ENCODE data around the gene PTPRE.

Gene PTPRE

DNA sequence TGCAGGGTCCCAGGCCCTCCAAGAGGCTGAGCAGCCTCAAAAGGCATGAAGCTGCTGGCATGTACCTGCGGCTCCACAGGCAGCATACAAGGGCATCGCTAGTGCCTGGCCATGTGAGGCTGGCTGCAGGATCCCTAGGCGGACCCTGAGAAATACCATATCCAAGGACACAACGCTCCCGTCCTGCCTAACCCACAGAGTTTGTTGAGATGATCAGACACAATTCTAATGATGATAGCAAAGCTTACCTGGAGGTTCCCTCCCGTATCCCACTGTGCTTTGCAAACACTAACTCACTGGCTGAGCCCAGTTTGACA lies 31.5 kb upstream of the PTPRE start:
- no peaks in the 10 kb centered on the region for H3K4me1 Mint-ChIP-seq
- no peaks in the 10 kb centered on the region for H3K36me3 Mint-ChIP-seq (ENCODE audit: insufficient read depth)
- H3K27me3 Mint-ChIP-seq: peaks cover 63% of the 10 kb centered on the region
- no peaks in the 10 kb centered on the region for H3K9me3 Mint-ChIP-seq
- no peak overlapping the region for H3K4me3 Mint-ChIP-seq
- no peak overlapping the region for H3K27ac Mint-ChIP-seq (ENCODE audit: low read depth)
- ATAC-seq (replicated peaks; ENCODE audit: extremely low read depth, poor library complexity, severe bottlenecking): no peak
- DNase-seq (ENCODE audit: low spot score in 2 of 2): no peak

DNA sequence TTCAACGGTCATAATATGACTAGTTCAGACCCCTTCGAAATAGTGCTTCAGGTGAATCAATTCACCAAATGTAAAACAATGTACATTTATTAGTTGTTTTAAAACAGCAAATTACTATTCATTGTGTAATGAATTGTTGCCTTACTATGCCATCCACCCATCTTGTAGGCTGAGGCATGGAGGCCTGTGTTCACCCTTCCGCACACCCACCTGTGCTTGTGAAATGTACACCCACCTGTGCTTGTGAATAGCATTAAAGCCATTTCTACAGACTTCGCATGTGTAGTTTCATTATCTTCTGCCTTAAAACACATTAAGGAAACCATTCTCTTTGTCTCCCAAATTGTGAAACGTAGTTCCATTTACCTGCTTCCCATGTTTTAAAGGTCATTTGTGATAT lies 31.0 kb upstream of the PTPRE start:
- ATAC-seq (replicated peaks; ENCODE audit: extremely low read depth, poor library complexity, severe bottlenecking) (no peak), DNase-seq (ENCODE audit: low spot score in 2 of 2) (no peak)
- Mint-ChIP-seq H3K4me3 (no peak overlapping the region), H3K9me3 (no peaks in the 10 kb centered on the region), H3K4me1 (no peaks in the 10 kb centered on the region), H3K27ac (ENCODE audit: low read depth) (no peak overlapping the region), H3K36me3 (ENCODE audit: insufficient read depth) (no peaks in the 10 kb centered on the region), H3K27me3 (peaks cover 58% of the 10 kb centered on the region)

DNA sequence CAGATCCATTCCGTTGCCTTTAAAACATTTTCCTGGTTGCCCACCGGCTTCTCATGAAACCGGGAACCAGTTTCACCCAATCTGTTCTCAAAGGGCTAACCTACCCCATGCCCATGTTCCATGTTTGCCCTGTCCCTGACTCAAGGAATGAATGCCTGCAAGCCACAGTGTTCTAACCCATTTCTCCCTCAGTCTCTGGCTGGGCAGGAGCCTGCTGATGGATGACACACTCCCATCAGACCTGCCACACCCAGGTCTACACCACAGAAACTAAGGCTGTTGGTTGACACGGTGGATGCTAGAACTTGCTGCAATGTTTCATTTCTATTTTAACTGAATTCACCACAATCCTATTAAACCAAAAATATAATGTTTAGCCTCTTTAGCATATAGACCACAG lies 29.8 kb upstream of the PTPRE start:
- Mint-ChIP-seq H3K27me3 (peaks cover 46% of the 10 kb centered on the region), H3K9me3 (no peaks in the 10 kb centered on the region), H3K4me3 (no peak overlapping the region), H3K36me3 (ENCODE audit: insufficient read depth) (no peaks in the 10 kb centered on the region), H3K4me1 (no peaks in the 10 kb centered on the region), H3K27ac (ENCODE audit: low read depth) (no peak overlapping the region)
- DNase-seq (ENCODE audit: low spot score in 2 of 2) (no peak), ATAC-seq (replicated peaks; ENCODE audit: extremely low read depth, poor library complexity, severe bottlenecking) (no peak)

DNA sequence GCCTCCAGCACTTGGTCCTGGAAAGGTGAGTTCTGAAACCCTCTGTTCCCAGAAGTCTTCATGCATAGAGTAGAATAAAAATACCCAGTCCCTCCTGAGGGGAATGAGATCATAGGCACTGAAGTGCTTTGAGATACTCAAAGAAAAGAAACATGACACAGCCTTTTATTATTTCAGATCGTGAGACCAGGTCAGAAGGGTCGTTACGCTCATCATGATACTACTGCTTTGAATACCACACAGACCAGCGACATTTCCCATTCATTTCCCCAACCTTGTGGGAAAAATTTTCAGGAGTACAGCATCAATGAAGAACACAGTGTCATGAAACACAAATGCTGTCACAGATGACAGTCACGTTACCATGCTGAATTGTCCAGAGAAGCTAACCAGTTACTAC lies 29.2 kb upstream of the PTPRE start:
- DNase-seq (ENCODE audit: low spot score in 2 of 2) (no peak), ATAC-seq (replicated peaks; ENCODE audit: extremely low read depth, poor library complexity, severe bottlenecking) (no peak)
- peaks cover 40% of the 10 kb centered on the region for H3K27me3 Mint-ChIP-seq
- no peak overlapping the region for H3K27ac Mint-ChIP-seq (ENCODE audit: low read depth)
- no peaks in the 10 kb centered on the region for H3K4me1 Mint-ChIP-seq
- no peaks in the 10 kb centered on the region for H3K9me3 Mint-ChIP-seq
- H3K36me3 Mint-ChIP-seq (ENCODE audit: insufficient read depth): no peaks in the 10 kb centered on the region
- no peak overlapping the region for H3K4me3 Mint-ChIP-seq

DNA sequence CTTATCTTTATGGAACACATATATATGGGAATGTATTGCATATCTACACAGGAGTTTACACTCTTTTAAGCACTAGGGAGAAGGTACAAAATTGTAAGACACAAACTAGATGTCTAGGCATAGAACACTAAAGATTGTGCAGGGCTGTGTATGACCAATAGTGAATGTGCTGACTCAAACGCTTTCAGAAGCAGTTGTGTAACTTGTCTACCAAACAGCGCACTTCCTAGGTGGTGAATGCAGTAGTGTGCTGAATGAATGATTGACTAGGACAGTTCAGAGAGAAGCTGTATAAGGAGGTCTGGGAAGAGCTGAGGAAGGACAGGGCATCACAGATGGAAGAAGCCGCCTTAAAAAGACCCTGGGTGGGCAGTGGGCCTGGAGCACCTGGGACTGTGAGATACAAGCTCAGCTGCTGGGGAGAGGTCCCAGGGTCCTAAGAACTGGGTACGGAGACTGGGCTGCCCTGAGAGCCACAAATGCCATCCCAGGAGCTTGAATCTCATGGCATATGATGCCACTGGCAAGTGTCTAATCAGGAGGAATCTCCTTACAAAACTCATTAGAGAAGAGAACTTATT lies 28.3 kb upstream of the PTPRE start:
- Mint-ChIP-seq H3K27ac (ENCODE audit: low read depth) (no peak overlapping the region), H3K27me3 (peaks cover 32% of the 10 kb centered on the region), H3K4me1 (no peaks in the 10 kb centered on the region), H3K9me3 (no peaks in the 10 kb centered on the region), H3K4me3 (no peak overlapping the region), H3K36me3 (ENCODE audit: insufficient read depth) (no peaks in the 10 kb centered on the region)
- ATAC-seq (replicated peaks; ENCODE audit: extremely low read depth, poor library complexity, severe bottlenecking) (no peak), DNase-seq (ENCODE audit: low spot score in 2 of 2) (no peak)

GRCh38 chr10:127880557-127880956 lies 26.3 kb upstream of the PTPRE start:
- DNase-seq (ENCODE audit: low spot score in 2 of 2) (no peak), ATAC-seq (replicated peaks; ENCODE audit: extremely low read depth, poor library complexity, severe bottlenecking) (no peak)
- Mint-ChIP-seq H3K27ac (ENCODE audit: low read depth) (no peak overlapping the region), H3K4me3 (no peak overlapping the region), H3K36me3 (ENCODE audit: insufficient read depth) (no peaks in the 10 kb centered on the region), H3K9me3 (no peaks in the 10 kb centered on the region), H3K27me3 (peaks cover 20% of the 10 kb centered on the region), H3K4me1 (no peaks in the 10 kb centered on the region)

DNA sequence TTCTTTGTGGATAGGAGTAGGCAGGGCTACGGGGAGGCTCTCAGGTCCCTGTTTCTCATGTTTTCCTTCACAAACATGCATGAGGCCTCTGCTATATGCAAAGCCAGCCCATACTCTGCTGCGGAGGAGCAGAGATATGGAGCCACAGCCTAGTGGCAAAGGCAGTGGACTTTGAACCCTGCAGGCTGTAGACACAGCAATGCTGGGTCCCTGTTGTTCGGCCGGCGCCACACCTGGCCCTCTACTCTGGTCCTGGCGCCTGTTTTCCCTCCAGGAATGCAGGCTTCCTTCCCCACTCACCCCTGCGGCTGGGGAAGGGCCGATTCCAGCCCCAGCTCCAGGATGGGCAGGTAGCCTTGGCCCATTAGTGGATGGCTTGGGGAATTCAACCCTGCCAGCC lies 25.6 kb upstream of the PTPRE start:
- no peaks in the 10 kb centered on the region for H3K4me1 Mint-ChIP-seq
- ATAC-seq (replicated peaks; ENCODE audit: extremely low read depth, poor library complexity, severe bottlenecking) (no peak), DNase-seq (ENCODE audit: low spot score in 2 of 2) (no peak)
- H3K36me3 Mint-ChIP-seq (ENCODE audit: insufficient read depth): no peaks in the 10 kb centered on the region
- H3K27ac Mint-ChIP-seq (ENCODE audit: low read depth): no peak overlapping the region
- peaks cover 20% of the 10 kb centered on the region for H3K27me3 Mint-ChIP-seq
- no peaks in the 10 kb centered on the region for H3K9me3 Mint-ChIP-seq
- H3K4me3 Mint-ChIP-seq: no peak overlapping the region

- Mint-ChIP-seq H3K27ac (ENCODE audit: low read depth) (no peak overlapping the region), H3K4me3 (no peak overlapping the region), H3K4me1 (no peaks in the 10 kb centered on the region), H3K9me3 (no peaks in the 10 kb centered on the region), H3K36me3 (ENCODE audit: insufficient read depth) (no peaks in the 10 kb centered on the region), H3K27me3 (peaks cover 24% of the 10 kb centered on the region)
- DNase-seq (ENCODE audit: low spot score in 2 of 2) (no peak), ATAC-seq (replicated peaks; ENCODE audit: extremely low read depth, poor library complexity, severe bottlenecking) (no peak)
These were observed 24.5 kb upstream of the PTPRE start for GRCh38 chr10:127882391-127882790.

- Mint-ChIP-seq H3K4me3 (no peak overlapping the region), H3K27ac (ENCODE audit: low read depth) (no peak overlapping the region), H3K27me3 (peaks cover 24% of the 10 kb centered on the region), H3K36me3 (ENCODE audit: insufficient read depth) (no peaks in the 10 kb centered on the region), H3K9me3 (no peaks in the 10 kb centered on the region), H3K4me1 (no peaks in the 10 kb centered on the region)
- ATAC-seq (replicated peaks; ENCODE audit: extremely low read depth, poor library complexity, severe bottlenecking) (no peak), DNase-seq (ENCODE audit: low spot score in 2 of 2) (no peak)
These were observed 24.0 kb upstream of the PTPRE start for GRCh38 chr10:127882801-127883459.

DNA sequence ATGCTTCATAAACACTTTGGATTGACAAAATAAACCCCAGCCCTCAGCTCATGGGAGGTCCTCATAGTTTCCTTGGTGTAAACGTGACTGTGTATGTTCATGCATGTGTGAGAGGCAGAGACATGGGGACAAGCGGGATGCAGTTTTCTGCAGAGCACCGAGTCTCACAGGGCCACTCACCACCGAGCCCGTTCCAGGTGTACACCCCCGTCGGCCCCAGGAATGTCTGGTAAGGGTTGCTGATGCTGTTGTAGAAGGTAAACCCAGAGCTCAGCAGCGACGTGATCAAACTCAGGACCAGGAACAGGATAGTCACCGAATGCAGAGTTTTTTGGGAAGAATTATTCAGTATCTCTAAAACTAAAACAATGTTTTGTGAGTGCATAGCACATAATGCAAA lies 23.4 kb upstream of the PTPRE start:
- Mint-ChIP-seq H3K36me3 (ENCODE audit: insufficient read depth) (no peaks in the 10 kb centered on the region), H3K27me3 (peaks cover 27% of the 10 kb centered on the region), H3K4me1 (no peaks in the 10 kb centered on the region), H3K27ac (ENCODE audit: low read depth) (no peak overlapping the region), H3K4me3 (no peak overlapping the region), H3K9me3 (no peaks in the 10 kb centered on the region)
- no peak for DNase-seq (ENCODE audit: low spot score in 2 of 2)
- no peak for ATAC-seq (replicated peaks; ENCODE audit: extremely low read depth, poor library complexity, severe bottlenecking)

DNA sequence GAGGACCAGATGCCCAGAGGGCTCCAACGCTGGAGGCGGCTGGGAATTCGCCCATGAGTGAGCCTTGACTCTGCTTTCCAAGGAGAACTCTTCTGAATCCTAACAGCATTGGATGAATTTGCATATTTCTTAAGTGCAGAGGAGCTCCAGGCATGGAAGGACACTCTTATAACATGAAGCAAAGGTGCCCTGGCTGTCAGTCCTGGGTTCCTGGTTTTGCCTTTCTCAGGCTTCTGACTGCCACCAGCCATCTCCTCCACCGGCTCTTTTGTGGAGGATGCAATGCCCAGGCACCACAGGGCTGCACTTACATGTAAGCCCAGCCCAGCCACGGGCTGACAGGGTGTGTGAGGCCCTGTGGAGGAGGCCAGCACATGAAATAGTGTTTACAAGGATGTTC lies 22.4 kb upstream of the PTPRE start:
- H3K27me3 Mint-ChIP-seq: peaks cover 31% of the 10 kb centered on the region
- H3K4me1 Mint-ChIP-seq: no peaks in the 10 kb centered on the region
- H3K36me3 Mint-ChIP-seq (ENCODE audit: insufficient read depth): no peaks in the 10 kb centered on the region
- ATAC-seq (replicated peaks; ENCODE audit: extremely low read depth, poor library complexity, severe bottlenecking) (no peak), DNase-seq (ENCODE audit: low spot score in 2 of 2) (no peak)
- no peak overlapping the region for H3K4me3 Mint-ChIP-seq
- no peak overlapping the region for H3K27ac Mint-ChIP-seq (ENCODE audit: low read depth)
- H3K9me3 Mint-ChIP-seq: no peaks in the 10 kb centered on the region

GRCh38 chr10:127886371-127887051 lies 20.4 kb upstream of the PTPRE start:
- DNase-seq (ENCODE audit: low spot score in 2 of 2) (no peak), ATAC-seq (replicated peaks; ENCODE audit: extremely low read depth, poor library complexity, severe bottlenecking) (no peak)
- Mint-ChIP-seq H3K4me3 (no peak overlapping the region), H3K36me3 (ENCODE audit: insufficient read depth) (no peaks in the 10 kb centered on the region), H3K27ac (ENCODE audit: low read depth) (no peak overlapping the region), H3K27me3 (peaks cover 31% of the 10 kb centered on the region), H3K4me1 (no peaks in the 10 kb centered on the region), H3K9me3 (no peaks in the 10 kb centered on the region)

Data from central memory CD8-positive, alpha-beta T cell (primary cell).